Mesenchymal stem cell (in vitro differentiated cells and primary cell): Measurements from ENCODE around the gene RNF145.

Source experiments
- DNase-seq: peaks from one replicate; pipeline ENCODE4 v3.0.0-alpha.2; 2013
- H2AFZ ChIP-seq: one replicate; pipeline ENCODE4 v1.6.1; 2013; ENCODE audit warnings: low read depth, mild to moderate bottlenecking, control low read depth, inconsistent platforms, low read length, moderate library complexity
- H2AK5ac ChIP-seq: 2 replicates; pipeline ENCODE4 v1.6.1; 2013; ENCODE audit warnings: low read length, moderate library complexity, mild to moderate bottlenecking, inconsistent platforms; ENCODE audit not compliant: severe bottlenecking
- H2BK120ac ChIP-seq: one replicate; pipeline ENCODE4 v1.6.1; 2013; ENCODE audit warnings: low read depth, mild to moderate bottlenecking, inconsistent platforms, low read length, moderate library complexity
- H2BK12ac ChIP-seq, 2 experiments: one replicate each; pipeline ENCODE4 v1.6.1; 2013; ENCODE audit warnings: inconsistent platforms in 2 of 2, low read length in 2 of 2, mild to moderate bottlenecking in 2 of 2, moderate library complexity in 2 of 2, control low read depth in 1 of 2
- H2BK15ac ChIP-seq: one replicate; pipeline ENCODE4 v1.6.1; 2013; ENCODE audit warnings: mild to moderate bottlenecking, low read depth, inconsistent platforms; ENCODE audit not compliant: poor library complexity, severe bottlenecking
- H2BK5ac ChIP-seq: 2 replicates; pipeline ENCODE4 v1.6.1; 2013; ENCODE audit warnings: low read depth, mild to moderate bottlenecking, low read length, control low read depth, inconsistent platforms; ENCODE audit not compliant: poor library complexity, severe bottlenecking
- H3K14ac ChIP-seq, 2 experiments: one replicate each; pipeline ENCODE4 v1.6.1; 2013; ENCODE audit warnings: inconsistent platforms in 2 of 2, low read length in 2 of 2, control low read depth in 1 of 2, mild to moderate bottlenecking in 1 of 2, moderate library complexity in 1 of 2
- H3K18ac ChIP-seq, 2 experiments: one replicate each; pipeline ENCODE4 v1.6.1; 2013; ENCODE audit warnings: inconsistent platforms in 2 of 2, low read length in 2 of 2, control low read depth in 1 of 2, low read depth in 1 of 2, mild to moderate bottlenecking in 1 of 2
- H3K23ac ChIP-seq, 2 experiments: one replicate each; pipeline ENCODE4 v1.6.1; 2013; ENCODE audit warnings: inconsistent platforms in 2 of 2, low read length in 2 of 2, mild to moderate bottlenecking in 2 of 2, moderate library complexity in 2 of 2, control low read depth in 1 of 2
- H3K27ac ChIP-seq: 2 replicates; pipeline ENCODE4 v1.5.1; 2013; ENCODE audit warnings: mild to moderate bottlenecking, moderate library complexity, low read length, control low read depth, inconsistent platforms; ENCODE audit not compliant: poor library complexity, severe bottlenecking
- H3K27me3 ChIP-seq, 2 experiments: 2 replicates each; pipeline versions ENCODE4 v1.6.1 to v1.7.0; 2013; ENCODE audit warnings: low read length in 2 of 2, mild to moderate bottlenecking in 2 of 2, moderate library complexity in 2 of 2, control low read depth in 1 of 2, inconsistent platforms in 1 of 2; ENCODE audit not compliant: control insufficient read depth in 1 of 2, insufficient read depth in 1 of 2
- H3K36me3 ChIP-seq, 2 experiments: 2 replicates each; pipeline versions ENCODE4 v1.6.1 to v1.7.0; 2013; ENCODE audit warnings: low read length in 2 of 2, control low read depth in 1 of 2, inconsistent platforms in 1 of 2, low read depth in 1 of 2, mild to moderate bottlenecking in 1 of 2; ENCODE audit not compliant: insufficient read depth in 2 of 2, control insufficient read depth in 1 of 2
- H3K4ac ChIP-seq, 2 experiments: one replicate each; pipeline ENCODE4 v1.6.1; 2013; ENCODE audit warnings: inconsistent platforms in 2 of 2, low read length in 2 of 2, mild to moderate bottlenecking in 2 of 2, moderate library complexity in 2 of 2, control low read depth in 1 of 2, low read depth in 1 of 2
- H3K4me1 ChIP-seq: 2 replicates; pipeline ENCODE4 v1.6.1; 2013; ENCODE audit warnings: low read depth, low read length, control low read depth; ENCODE audit not compliant: control insufficient read depth, insufficient read depth
- H3K4me2 ChIP-seq: 2 replicates; pipeline ENCODE4 v1.6.1; 2013; ENCODE audit warnings: low read length, mild to moderate bottlenecking, inconsistent platforms; ENCODE audit not compliant: poor library complexity, severe bottlenecking
- H3K4me3 ChIP-seq, 2 experiments: 2 replicates each; pipeline versions ENCODE4 v1.5.1 to v1.7.0; 2013; ENCODE audit warnings: low read length in 2 of 2, mild to moderate bottlenecking in 2 of 2, control low read depth in 1 of 2, low read depth in 1 of 2; ENCODE audit not compliant: insufficient read depth in 1 of 2
- H3K79me1 ChIP-seq: replicated peaks from 2 replicates; pipeline ENCODE4 v1.6.1; 2013; ENCODE audit warnings: mild to moderate bottlenecking, control low read depth, low read length, inconsistent platforms; ENCODE audit not compliant: poor library complexity, severe bottlenecking
- H3K9ac ChIP-seq: 2 replicates; pipeline ENCODE4 v1.7.0; 2013; ENCODE audit warnings: mild to moderate bottlenecking, low read length, moderate library complexity
- H3K9me3 ChIP-seq: 2 replicates; pipeline ENCODE4 v1.7.0; 2013; ENCODE audit warnings: mild to moderate bottlenecking, low read length; ENCODE audit not compliant: control insufficient read depth
- H4K8ac ChIP-seq: one replicate; pipeline ENCODE4 v1.6.1; 2013; ENCODE audit warnings: inconsistent platforms, mild to moderate bottlenecking, low read length, moderate library complexity
- H4K91ac ChIP-seq: one replicate; pipeline ENCODE4 v1.6.1; 2013; ENCODE audit warnings: mild to moderate bottlenecking, low read length, inconsistent platforms
- WGBS: methylation state at CpG from one replicate; pipeline ENCODE4 v1.1.7; 2013; ENCODE audit warnings: mixed read lengths; 5-methylcytosine and 5-hydroxymethylcytosine counted together

The RNF145 gene

GRCh38 chr5:159131951-159132350, 77.4 kb downstream of the RNF145 start:
- Histone ChIP-seq H3K4ac (no peak overlapping the region), H3K36me3 (no peaks in the 10 kb centered on the region)
- WGBS = 32% methylated on average over 4 of the region's 4 CpGs

GRCh38 chr5:159130871-159131270, 78.5 kb downstream of the RNF145 start:
- Histone ChIP-seq H3K4me2 (no peak overlapping the region), H3K4me1 (peaks cover 3% of the 10 kb centered on the region), H3K27me3 (peaks cover 0 to 3% of the 10 kb centered on the region in 2 experiments), H2AK5ac (no peak overlapping the region), H3K9ac (no peak overlapping the region), H3K23ac (no peak overlapping the region), H3K18ac (no peak overlapping the region), H4K8ac (no peak overlapping the region), H4K91ac (no peak overlapping the region), H3K14ac (no peak overlapping the region), H3K9me3 (no peaks in the 10 kb centered on the region), H2AFZ (no peak overlapping the region), H3K36me3 (no peaks in the 10 kb centered on the region), H3K27ac (no peak overlapping the region), H2BK15ac (no peak overlapping the region), H2BK12ac (no peak overlapping the region), H3K79me1 (no peaks in the 10 kb centered on the region), H3K4ac (no peak overlapping the region), H2BK5ac (no peak overlapping the region), H3K4me3 (no peak overlapping the region), H2BK120ac (no peak overlapping the region)
- DNase-seq = no peak
- 78% methylated on average over 3 of the region's 3 CpGs for WGBS

More at GRCh38 chr5:159131951-159132350, 77.4 kb downstream of the RNF145 start:
- no peak overlapping the region for H3K23ac ChIP-seq
- no peaks in the 10 kb centered on the region for H3K79me1 ChIP-seq
- H2AFZ ChIP-seq = no peak overlapping the region
- no peak overlapping the region for H3K4me3 ChIP-seq
- peak overlapping the region; percentile 57 for H2BK5ac ChIP-seq
- H2BK120ac ChIP-seq = no peak overlapping the region
- no peak overlapping the region for H2BK15ac ChIP-seq
- H2AK5ac ChIP-seq = no peak overlapping the region
- no peak overlapping the region for H4K91ac ChIP-seq
- H3K27ac ChIP-seq = no peak overlapping the region
- H3K18ac ChIP-seq = no peak overlapping the region
- peaks cover 0 to 3% of the 10 kb centered on the region in 2 experiments for H3K27me3 ChIP-seq
- peaks cover 4% of the 10 kb centered on the region for H3K4me1 ChIP-seq
- H2BK12ac ChIP-seq = no peak overlapping the region
- no peak overlapping the region for H3K4me2 ChIP-seq
- no peak overlapping the region for H4K8ac ChIP-seq
- peak overlapping the region; percentile 90 for H3K9ac ChIP-seq
- no peaks in the 10 kb centered on the region for H3K9me3 ChIP-seq
- no peak for DNase-seq
- H3K14ac ChIP-seq = no peak overlapping the region

DNA sequence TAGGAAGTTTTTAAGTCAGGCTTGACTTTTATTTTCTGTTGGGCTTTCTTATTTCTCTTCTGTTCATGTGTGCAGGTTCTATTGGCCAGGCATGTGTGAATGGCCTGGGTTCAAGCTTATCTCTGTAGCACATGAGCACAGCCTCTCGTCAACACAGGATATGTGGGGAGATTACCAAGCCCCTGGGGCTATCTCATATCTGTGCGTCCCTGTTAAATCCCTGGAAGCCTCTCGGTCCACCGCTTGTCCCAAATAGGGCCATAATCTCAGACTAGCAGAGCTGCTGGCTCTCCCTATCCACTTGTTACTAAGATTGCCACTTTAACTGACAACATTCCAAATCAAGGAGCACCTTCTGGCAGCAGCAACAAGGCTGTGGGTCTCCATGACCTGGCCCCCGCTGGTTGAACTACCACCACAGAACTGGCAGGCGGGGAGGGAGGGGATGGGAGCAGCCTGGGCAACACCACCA, 81.2 kb downstream of the RNF145 start:
- H3K27ac ChIP-seq = no peak overlapping the region
- H3K4ac ChIP-seq = no peak overlapping the region
- no peak overlapping the region for H2BK12ac ChIP-seq

GRCh38 chr5:159123700-159124099, 85.7 kb downstream of the RNF145 start:
- Histone ChIP-seq H4K8ac (no peak overlapping the region), H3K4ac (no peak overlapping the region), H3K9me3 (peaks cover 7% of the 10 kb centered on the region), H2BK15ac (no peak overlapping the region), H3K14ac (no peak overlapping the region), H3K18ac (no peak overlapping the region), H3K79me1 (no peaks in the 10 kb centered on the region), H4K91ac (no peak overlapping the region), H3K23ac (no peak overlapping the region), H3K4me2 (no peak overlapping the region), H2AK5ac (no peak overlapping the region), H2BK120ac (no peak overlapping the region), H3K9ac (no peak overlapping the region), H2AFZ (no peak overlapping the region), H2BK5ac (no peak overlapping the region), H2BK12ac (no peak overlapping the region), H3K4me3 (no peak overlapping the region), H3K27me3 (no peaks in the 10 kb centered on the region), H3K4me1 (no peaks in the 10 kb centered on the region), H3K27ac (no peak overlapping the region), H3K36me3 (no peaks in the 10 kb centered on the region)
- DNase-seq = no peak
- 92% methylated on average over 3 of the region's 3 CpGs for WGBS

More for the DNA sequence above, 81.2 kb downstream of the RNF145 start:
- Histone ChIP-seq H3K4me1 (peaks cover 2% of the 10 kb centered on the region), H3K14ac (no peak overlapping the region), H4K8ac (no peak overlapping the region), H3K27me3 (peaks cover 0 to 3% of the 10 kb centered on the region in 2 experiments), H2AFZ (no peak overlapping the region), H3K4me2 (no peak overlapping the region), H2BK5ac (no peak overlapping the region), H2AK5ac (no peak overlapping the region), H3K36me3 (no peaks in the 10 kb centered on the region), H3K18ac (no peak overlapping the region), H2BK15ac (no peak overlapping the region), H2BK120ac (no peak overlapping the region), H3K79me1 (no peaks in the 10 kb centered on the region), H4K91ac (no peak overlapping the region), H3K9me3 (peaks cover 7% of the 10 kb centered on the region), H3K9ac (no peak overlapping the region), H3K23ac (no peak overlapping the region), H3K4me3 (no peak overlapping the region)
- WGBS = 81% methylated on average over 5 of the region's 6 CpGs
- DNase-seq = no peak
